EL (cell line): ENCODE data around the gene EI24.

Source experiments
- DNase-seq: peaks from one replicate; pipeline ENCODE4 v3.0.0-alpha.2; 2016

The EI24 gene

DNA sequence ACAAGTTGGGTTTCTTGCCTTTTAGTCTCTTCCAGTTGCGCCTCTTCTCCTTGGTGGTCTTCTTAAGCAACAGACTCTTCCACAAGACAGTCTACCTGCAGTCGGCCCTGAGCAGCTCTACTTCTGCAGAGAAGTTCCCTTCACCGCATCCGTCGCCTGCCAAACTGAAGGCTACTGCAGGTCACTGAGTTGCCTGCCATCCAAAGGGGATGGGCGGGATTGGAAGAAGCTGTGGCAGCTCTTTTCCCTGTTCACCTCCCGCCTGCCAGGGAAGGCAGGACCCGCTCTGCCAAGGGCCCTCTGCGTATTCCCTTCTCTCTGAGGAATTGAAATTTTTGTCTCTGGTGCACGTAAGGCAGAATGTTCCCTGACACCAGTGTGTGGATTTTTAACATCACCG is 14.2 kb downstream of the EI24 start:
- DNase-seq: no peak

DNA sequence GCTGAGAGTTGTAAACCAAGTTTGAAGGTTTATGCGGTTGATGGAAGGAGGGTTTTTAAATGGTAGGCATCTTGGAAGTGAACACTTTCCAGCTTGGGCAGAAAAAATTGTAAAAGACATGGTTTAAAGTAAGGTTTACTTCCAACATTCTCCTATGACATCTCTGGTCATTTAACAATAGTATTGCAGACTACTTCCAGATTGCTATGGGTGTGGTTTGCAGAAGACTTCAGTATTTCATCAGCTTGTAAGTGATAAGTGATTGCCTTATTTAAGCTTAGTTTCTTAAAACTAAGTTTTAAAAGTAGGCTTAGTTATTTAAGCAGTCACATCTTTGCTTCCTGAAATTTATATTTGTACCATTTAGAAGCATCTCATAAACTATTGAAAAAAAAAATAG is 16.2 kb downstream of the EI24 start:
- no peak for DNase-seq

DNA sequence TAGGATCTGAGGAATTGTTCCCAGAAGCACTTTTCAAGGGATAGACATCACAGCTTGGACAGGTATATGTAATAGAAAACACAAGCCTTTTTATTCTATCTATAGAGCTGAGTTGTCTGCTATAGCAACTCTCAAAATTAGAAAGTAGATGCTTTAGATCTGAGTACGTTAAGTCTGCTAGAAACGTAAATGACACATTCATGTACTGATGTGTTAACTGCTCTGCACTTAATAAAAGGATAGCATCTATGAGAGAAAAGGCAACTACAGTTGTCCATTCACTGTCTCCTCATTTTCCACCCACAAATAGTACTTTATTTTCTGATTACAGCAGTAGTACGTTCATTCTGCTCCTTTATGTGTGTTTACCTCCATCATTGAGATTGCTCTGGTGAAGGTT is 17.3 kb downstream of the EI24 start:
- no peak for DNase-seq

GRCh38 chr11:125587480-125587879 is 18.2 kb downstream of the EI24 start:
- no peak for DNase-seq

DNA sequence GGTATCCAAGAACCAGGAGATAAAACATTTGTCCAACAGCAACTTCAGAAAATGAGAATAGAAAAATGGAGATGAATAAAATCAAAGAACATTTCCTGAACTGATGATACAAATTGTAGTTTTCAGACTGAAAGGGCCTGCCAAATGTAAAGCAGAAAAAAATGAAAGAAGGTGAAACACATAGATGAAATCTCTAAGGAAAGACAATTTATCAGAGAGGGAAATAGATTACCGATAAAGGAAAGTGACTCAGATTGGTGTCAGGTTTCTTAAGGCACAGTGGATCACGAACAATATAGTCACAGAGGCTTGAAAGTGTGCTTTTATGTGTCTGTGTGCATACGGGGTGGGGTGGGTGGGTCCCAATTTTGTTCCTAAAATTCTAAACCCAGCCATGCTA is 19.2 kb downstream of the EI24 start:
- DNase-seq: peak; percentile 19

- DNase-seq: peak; percentile 46
Observed at GRCh38 chr11:125591649-125592304, 22.5 kb downstream of the EI24 start.

DNA sequence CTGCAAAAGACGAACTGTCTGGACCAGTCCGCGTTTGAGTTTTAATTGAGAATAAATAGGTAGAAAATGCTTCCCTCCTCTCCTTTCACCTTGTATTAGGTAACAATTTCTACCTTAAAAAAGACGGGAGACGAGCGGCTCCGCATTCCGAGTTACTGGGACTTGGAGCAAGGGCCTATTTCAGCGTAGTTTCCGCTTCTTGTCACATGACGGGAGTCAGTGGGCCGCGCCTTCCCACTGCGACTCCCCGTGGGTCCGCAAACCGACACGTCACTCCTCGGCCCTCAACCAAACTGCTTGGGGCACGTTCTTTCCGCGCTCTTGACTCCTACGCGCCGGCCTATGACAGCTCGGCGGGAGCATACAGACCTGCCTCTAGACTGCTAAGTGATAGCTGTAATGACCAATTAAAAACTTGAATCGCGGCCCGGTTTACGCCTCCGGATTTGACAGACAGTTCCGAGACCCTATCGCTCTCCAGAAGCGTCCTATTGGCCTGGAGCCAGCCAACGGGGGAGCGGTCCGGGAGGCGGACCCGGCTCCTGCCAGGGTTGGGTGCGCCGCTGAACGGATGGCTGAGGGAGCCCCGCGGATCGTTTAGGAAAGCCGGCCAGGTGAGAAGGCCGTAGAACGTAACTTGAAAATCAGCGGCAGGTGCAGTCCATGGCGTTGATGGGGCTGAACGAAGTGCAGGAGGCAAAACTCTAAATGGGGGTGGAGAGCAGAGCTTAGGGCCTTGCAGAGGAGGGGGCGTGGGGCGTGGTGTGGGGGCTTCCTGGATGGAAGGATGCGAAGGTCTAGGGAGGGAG is 23.2 kb downstream of the EI24 start, which contains the start of gene STT3A:
Gene STT3A, plus strand, starts transcription at position 548 of the 809 bp plus-strand sequence. CDS start 3,064 bp downstream, outside the sequence.
- peak; percentile 100 for DNase-seq

DNA sequence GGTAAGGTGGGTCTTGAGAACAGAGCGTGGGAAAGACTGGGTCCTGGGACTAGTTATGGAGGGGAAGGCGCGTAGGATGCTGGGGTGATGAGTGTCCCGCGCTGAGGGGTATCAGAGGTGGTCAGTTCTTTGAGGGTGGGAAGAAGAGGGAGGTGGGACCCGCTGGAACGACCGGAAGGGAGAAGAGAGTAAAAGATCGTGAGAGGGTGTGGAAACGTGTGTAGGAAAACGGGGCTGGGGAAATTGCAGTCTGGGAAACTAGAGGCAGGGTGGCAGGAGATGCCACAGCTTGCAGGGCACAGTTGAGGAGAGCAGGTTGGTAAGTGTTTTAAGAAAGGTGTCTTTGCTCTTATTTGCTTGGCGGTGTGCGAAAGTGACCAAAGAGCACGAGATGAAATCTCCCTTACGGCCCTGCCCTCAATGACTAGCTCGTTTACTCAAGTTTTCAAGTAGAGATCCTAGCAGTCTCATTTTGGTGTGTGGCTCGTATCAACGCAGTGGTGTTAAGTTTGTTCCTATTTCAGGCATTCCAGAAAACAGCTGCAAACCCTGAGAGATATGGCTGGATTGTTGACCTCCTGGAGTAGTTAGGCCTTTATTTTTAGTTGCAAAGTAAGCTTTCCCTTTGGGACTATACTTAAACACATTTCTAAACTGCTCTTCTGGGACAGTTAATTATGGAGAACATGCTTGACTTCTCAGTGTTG is 24.0 kb downstream of the EI24 start:
- peak; percentile 68 for DNase-seq

GRCh38 chr11:125594958-125595357 is 25.7 kb downstream of the EI24 start:
- DNase-seq: no peak

DNA sequence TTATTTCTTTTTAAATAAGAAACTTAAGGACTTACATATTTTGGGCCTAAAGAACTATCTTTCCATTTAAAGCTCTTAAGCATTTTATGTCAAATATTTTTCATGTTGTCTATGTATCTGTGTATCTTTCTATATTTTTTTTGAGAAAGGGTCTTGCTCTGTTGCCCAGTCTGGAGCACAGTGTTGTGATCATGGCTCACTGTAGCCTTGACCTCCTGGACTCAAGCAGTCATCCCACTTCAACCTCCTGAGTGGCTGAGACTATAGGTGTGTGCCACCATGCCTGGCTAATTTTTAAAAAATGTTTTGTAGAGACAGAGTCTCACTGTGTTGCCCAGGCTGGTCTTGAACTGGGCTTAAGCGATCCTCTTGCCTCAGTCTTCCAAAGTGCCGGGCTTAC is 31.4 kb downstream of the EI24 start:
- no peak for DNase-seq

GRCh38 chr11:125603207-125603606 is 33.9 kb downstream of the EI24 start:
- peak; percentile 37 for DNase-seq

DNA sequence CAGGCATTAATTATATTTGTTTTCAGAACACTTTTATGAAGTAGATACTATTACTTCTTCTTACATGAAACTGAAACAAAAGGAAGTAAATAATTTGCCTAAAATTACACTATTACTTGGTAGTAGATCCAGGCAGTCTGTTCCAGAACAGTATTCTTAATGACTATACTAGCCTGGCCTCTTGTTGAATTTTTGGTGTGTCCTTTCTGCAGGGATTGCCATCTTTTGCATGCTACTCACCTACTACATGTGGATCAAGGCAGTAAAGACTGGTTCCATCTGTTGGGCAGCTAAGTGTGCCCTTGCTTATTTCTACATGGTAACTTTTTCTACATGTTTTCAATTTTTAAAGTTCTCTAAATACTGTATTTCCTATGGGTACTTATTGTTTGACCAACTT is 36.1 kb downstream of the EI24 start:
- no peak for DNase-seq

GRCh38 chr11:125609545-125609944 is 40.3 kb downstream of the EI24 start:
- no peak for DNase-seq

DNA sequence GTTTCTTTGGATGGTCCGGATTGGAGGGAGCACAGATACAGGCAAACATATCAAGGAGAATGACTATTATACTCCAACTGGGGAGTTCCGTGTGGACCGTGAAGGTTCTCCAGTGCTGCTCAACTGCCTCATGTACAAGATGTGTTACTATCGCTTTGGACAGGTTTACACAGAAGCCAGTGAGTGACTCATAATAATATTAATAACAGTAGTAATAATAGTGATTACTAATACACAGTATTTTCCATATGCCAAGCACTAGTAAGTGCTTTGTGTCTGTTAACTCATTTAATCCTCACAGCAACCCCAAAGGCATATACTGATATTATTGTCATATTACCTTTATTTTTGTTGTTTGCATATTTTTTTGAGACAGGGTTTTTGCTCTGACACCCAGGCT is 49.1 kb downstream of the EI24 start:
- no peak for DNase-seq

GRCh38 chr11:125621995-125622394 is 52.7 kb downstream of the EI24 start:
- peak; percentile 78 for DNase-seq

GRCh38 chr11:125623064-125623463 is 53.8 kb downstream of the EI24 start:
- DNase-seq: no peak

- no peak for DNase-seq
Observed at GRCh38 chr11:125624756-125625213, 55.5 kb downstream of the EI24 start, which contains the start of gene CHEK1. Gene CHEK1 (plus strand): TSS chr11:125625163. CDS start chr11:125626769, 1,606 bp downstream.

GRCh38 chr11:125625225-125625629 is 56.0 kb downstream of the EI24 start:
- DNase-seq: no peak

DNA sequence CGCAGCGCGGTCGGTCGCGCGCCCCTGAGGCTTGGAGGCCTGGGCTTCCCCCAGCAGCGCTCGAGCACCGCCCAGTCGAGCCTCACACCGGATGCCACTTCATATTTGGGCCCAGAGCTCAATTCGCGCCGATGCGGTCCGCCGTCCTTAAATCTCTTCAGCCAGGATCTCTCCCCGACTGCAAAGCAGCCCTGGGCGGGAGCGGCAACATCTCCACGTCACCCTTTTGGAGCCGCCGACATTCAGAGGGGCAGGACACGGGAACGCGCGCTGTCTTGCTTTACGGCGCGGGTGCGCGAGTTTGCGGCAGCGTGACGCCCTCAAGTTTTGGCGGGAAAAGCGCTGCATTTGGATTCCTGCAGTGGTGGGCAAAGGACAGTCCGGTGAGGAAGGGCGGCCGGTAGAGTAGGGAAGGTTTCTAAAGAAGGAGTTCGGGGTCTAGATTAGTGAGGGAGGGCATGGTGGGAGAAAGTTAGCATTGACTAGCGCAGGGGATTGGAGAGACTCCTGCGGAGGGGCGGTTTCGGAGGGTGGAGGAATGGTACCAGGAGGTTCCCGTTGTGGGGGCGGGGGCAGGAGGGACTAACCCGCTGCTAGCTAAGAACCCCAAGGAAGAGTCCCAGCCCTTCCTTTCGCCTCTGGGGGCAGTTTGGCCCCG is 56.5 kb downstream of the EI24 start:
- DNase-seq: peak; percentile 93

GRCh38 chr11:125626288-125626950 is 57.1 kb downstream of the EI24 start:
- peak; percentile 98 for DNase-seq

DNA sequence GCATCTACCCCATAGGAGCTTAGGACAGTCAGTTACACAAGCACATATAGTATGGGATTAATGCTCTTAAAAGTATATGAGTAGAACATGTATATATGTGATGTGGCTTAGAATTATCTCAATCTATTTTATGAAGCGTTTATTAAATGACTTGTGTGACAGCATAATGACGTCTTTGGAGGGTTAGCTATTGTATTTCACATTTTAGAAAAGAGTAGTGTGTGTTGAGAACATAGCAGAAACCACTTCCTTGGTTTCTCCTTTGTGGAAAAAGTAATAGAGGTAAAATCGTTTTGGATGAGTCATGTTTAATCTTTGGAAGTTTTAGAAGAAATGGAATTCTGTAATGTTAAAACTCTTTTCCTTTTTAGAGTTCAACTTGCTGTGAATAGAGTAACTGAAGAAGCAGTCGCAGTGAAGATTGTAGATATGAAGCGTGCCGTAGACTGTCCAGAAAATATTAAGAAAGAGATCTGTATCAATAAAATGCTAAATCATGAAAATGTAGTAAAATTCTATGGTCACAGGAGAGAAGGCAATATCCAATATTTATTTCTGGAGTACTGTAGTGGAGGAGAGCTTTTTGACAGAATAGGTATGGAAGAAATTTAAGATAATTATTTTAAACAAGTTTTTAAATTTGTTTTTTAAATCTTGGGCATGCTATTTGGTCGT is 58.1 kb downstream of the EI24 start:
- DNase-seq: peak; percentile 13
